Endothelial cell of umbilical vein (primary cell): ENCODE data around the gene LBR. TPM values are rescaled to one million over a fixed set of nuclear protein-coding genes. Genes with fewer than 3 reads are reported as not detected.

Experiments used
- BruUV-seq: library from RNA; stranded (reverse); fragments of 400-500 nt; replicated peaks from 2 replicates; lab custom pipeline; 2021; lab: Mats Ljungman, UMichigan
- CTCF ChIA-PET: fragments of 300-600, 350-600 bp; sonication (Branson Sonifier 250); formaldehyde crosslinking; loops from one replicate; lab custom pipeline; 2021; ENCODE audit warnings: antibody characterized with exemption, inconsistent platforms; lab: Charles Lee
- POLR2A ChIA-PET: fragments of 300-600, 350-600 bp; sonication (Branson Sonifier 250); formaldehyde crosslinking; loops from one replicate; lab custom pipeline; 2021; ENCODE audit warnings: antibody characterized with exemption, inconsistent platforms; lab: Charles Lee
- DNase-seq: peaks from one replicate; pipeline ENCODE4 v3.0.0-alpha.2; 2011; ENCODE audit warnings: low read depth, low spot score
- FAIRE-seq: peaks from 2 replicates; lab custom pipeline; 2011; peaks lifted over from hg19 to GRCh38; lab: Jason Lieb, UNC
- H2AFZ ChIP-seq: 2 replicates; pipeline ENCODE4 v1.6.0; 2012; ENCODE audit warnings: low read depth, low read length, control low read depth, inconsistent platforms
- H3K27ac ChIP-seq: 2 replicates; pipeline ENCODE4 v1.5.1; 2011; ENCODE audit warnings: low read depth, mild to moderate bottlenecking, control low read depth, low read length, moderate library complexity; ENCODE audit not compliant: insufficient read depth
- H3K27me3 ChIP-seq, 2 experiments: 2 replicates each; pipeline versions ENCODE4 v1.6.0 to v1.6.1; 2011; ENCODE audit warnings: low read length in 2 of 2, mixed read lengths in 1 of 2; ENCODE audit not compliant: control insufficient read depth in 2 of 2, insufficient read depth in 2 of 2
- H3K36me3 ChIP-seq, 2 experiments: 2 replicates in 1 of 2; 3 replicates in 1 of 2; pipeline ENCODE4 v1.5.1; 2011; ENCODE audit warnings: low read length in 2 of 2, mild to moderate bottlenecking in 1 of 2, moderate library complexity in 1 of 2; ENCODE audit not compliant: control insufficient read depth in 2 of 2, insufficient read depth in 2 of 2; ENCODE audit errors: extremely low read depth in 1 of 2
- H3K4me1 ChIP-seq: 3 replicates; pipeline ENCODE4 v1.5.1; 2011; ENCODE audit warnings: mild to moderate bottlenecking, low read length; ENCODE audit not compliant: control insufficient read depth, insufficient read depth; ENCODE audit errors: extremely low read depth
- H3K4me2 ChIP-seq: 2 replicates; pipeline ENCODE4 v1.6.1; 2011; ENCODE audit warnings: low read length, control low read depth, mixed read lengths; ENCODE audit not compliant: insufficient read depth
- H3K4me3 ChIP-seq, 3 experiments: fragments of 200-600 bp in 1 of 3; sonication (generic), shearing (Covaris generic) in 1 of 3; replicated peaks in 1 of 3; 2 replicates each; pipeline ENCODE4 v1.5.1; 2011 to 2016; ENCODE audit warnings: control low read depth in 3 of 3, low read length in 3 of 3, mild to moderate bottlenecking in 2 of 3, inconsistent platforms in 1 of 3, low read depth in 1 of 3, moderate library complexity in 1 of 3; ENCODE audit not compliant: insufficient read depth in 1 of 3
- H3K79me2 ChIP-seq: 2 replicates; pipeline ENCODE4 v1.6.0; 2012; ENCODE audit warnings: low read length, inconsistent platforms; ENCODE audit not compliant: control insufficient read depth, insufficient read depth
- H3K9ac ChIP-seq: replicated peaks from 2 replicates; pipeline ENCODE3; 2011; ENCODE audit warnings: low read length, control low read depth; ENCODE audit not compliant: insufficient read depth; ENCODE audit errors: extremely low read depth
- H3K9me1 ChIP-seq: replicated peaks from 3 replicates; pipeline ENCODE4 v1.6.0; 2011; ENCODE audit warnings: mild to moderate bottlenecking, low read length; ENCODE audit not compliant: control insufficient read depth, insufficient read depth; ENCODE audit errors: extremely low read depth
- H3K9me3 ChIP-seq: replicated peaks from 2 replicates; pipeline ENCODE4 v1.5.1; 2012; ENCODE audit warnings: low read length, inconsistent platforms; ENCODE audit not compliant: control insufficient read depth, insufficient read depth
- H4K20me1 ChIP-seq: replicated peaks from 2 replicates; pipeline ENCODE3; 2011; ENCODE audit warnings: mild to moderate bottlenecking, low read length; ENCODE audit not compliant: control insufficient read depth, insufficient read depth; ENCODE audit errors: extremely low read depth
- EZH2 ChIP-seq: IDR thresholded peaks from 2 replicates; pipeline ENCODE4 v1.6.1; 2012; ENCODE audit warnings: borderline replicate concordance, low read depth, mild to moderate bottlenecking, moderate library complexity, low read length, inconsistent platforms; ENCODE audit not compliant: severe bottlenecking
- FOS ChIP-seq: IDR thresholded peaks from 2 replicates; pipeline ENCODE4 v1.6.1; 2011; ENCODE audit warnings: mild to moderate bottlenecking, low read length, moderate library complexity, borderline replicate concordance; ENCODE audit not compliant: insufficient read depth
- GATA2 ChIP-seq: IDR thresholded peaks from 2 replicates; pipeline ENCODE4 v1.7.0; 2011; ENCODE audit warnings: low read depth, mild to moderate bottlenecking, moderate library complexity, mixed read lengths, low read length; ENCODE audit not compliant: insufficient read length, insufficient read depth
- MAX ChIP-seq: IDR thresholded peaks from 2 replicates; pipeline ENCODE4 v1.6.1; 2011; ENCODE audit not compliant: insufficient read depth, insufficient read length
- MYC ChIP-seq: IDR thresholded peaks from one replicate; pipeline ENCODE4 v1.6.1; 2011; ENCODE audit warnings: mild to moderate bottlenecking, low read depth, low read length
- POLR2A ChIP-seq: IDR thresholded peaks from 2 replicates; pipeline ENCODE4 v1.6.1; 2012; ENCODE audit warnings: low read depth, mild to moderate bottlenecking, control low read depth, low read length
- dilution Hi-C: fragments of 300-500 bp; cut with MboI; formaldehyde crosslinking; loops from one replicate; pipeline ENCODE4 v1.15.0; 2019; ENCODE audit warnings: low sequenced_read_pairs; ENCODE audit not compliant: extremely low pct_ligation_motif_present
- intact Hi-C: fragments of 100-400 bp; cut with micrococcal nuclease; formaldehyde crosslinking; loops from one replicate; pipeline ENCODE4 v1.10.0; 2022
- polyA plus RNA-seq, 4 experiments: library from polyadenylated mRNA; depleted of rRNA in 3 of 4; stranded (reverse) in 3 of 4; unstranded in 1 of 4; fragments of >200 nt; gene quantifications; 2 replicates each; pipeline versions ENCODE4 v1.2.1 to v1.2.3, GENCODE V29; 2011 to 2012; ENCODE audit warnings: missing spikeins in 1 of 4
- total RNA-seq: library from RNA; stranded (reverse); gene quantifications from 2 replicates; pipeline ENCODE4 v1.2.3, GENCODE V29; 2021
- TF ChIP-seq, protein P1 (sequence below), 2 donors: IDR thresholded peaks; 1 replicate in 1 of 2; 2 replicates in 1 of 2; pipeline ENCODE4 v1.5.1; 2011; ENCODE audit warnings: low read length in 2 of 2, mild to moderate bottlenecking in 2 of 2, moderate library complexity in 2 of 2, control low read depth in 1 of 2, inconsistent platforms in 1 of 2, low read depth in 1 of 2; ENCODE audit not compliant: insufficient read depth in 1 of 2; ENCODE audit errors: extremely low read depth in 1 of 2

LBR gene
- total and polyA plus RNA-seq, 2 donors (not counting 3 experiments of a cell fraction or from before 2014, with no cell fraction given), result 53.9 to 119 TPM

GRCh38 chr1:225364439-225364838 is 63.4 kb downstream of the LBR start:
- dilution Hi-C loops, result no loop called here
- CTCF ChIA-PET, result no interaction called here
- no TSS peak for BruUV-seq
- intact Hi-C loops, result no loop called here
- Histone ChIP-seq H3K79me2 (no peaks in the 10 kb centered on the region), H3K27me3 (peaks cover 2% of the 10 kb centered on the region in 2 experiments), H3K4me3 (no peak overlapping the region), H4K20me1 (no peaks in the 10 kb centered on the region), H3K27ac (no peak overlapping the region), H3K36me3 (no peaks in the 10 kb centered on the region), H3K9me1 (no peaks in the 10 kb centered on the region), H3K4me2 (no peak overlapping the region), H3K4me1 (no peaks in the 10 kb centered on the region), H3K9me3 (no peaks in the 10 kb centered on the region), H2AFZ (no peak overlapping the region), H3K9ac (no peak overlapping the region)
- POLR2A ChIA-PET, result no interaction called here
- DNase-seq, result no peak
- TF ChIP-seq, protein P1, sequence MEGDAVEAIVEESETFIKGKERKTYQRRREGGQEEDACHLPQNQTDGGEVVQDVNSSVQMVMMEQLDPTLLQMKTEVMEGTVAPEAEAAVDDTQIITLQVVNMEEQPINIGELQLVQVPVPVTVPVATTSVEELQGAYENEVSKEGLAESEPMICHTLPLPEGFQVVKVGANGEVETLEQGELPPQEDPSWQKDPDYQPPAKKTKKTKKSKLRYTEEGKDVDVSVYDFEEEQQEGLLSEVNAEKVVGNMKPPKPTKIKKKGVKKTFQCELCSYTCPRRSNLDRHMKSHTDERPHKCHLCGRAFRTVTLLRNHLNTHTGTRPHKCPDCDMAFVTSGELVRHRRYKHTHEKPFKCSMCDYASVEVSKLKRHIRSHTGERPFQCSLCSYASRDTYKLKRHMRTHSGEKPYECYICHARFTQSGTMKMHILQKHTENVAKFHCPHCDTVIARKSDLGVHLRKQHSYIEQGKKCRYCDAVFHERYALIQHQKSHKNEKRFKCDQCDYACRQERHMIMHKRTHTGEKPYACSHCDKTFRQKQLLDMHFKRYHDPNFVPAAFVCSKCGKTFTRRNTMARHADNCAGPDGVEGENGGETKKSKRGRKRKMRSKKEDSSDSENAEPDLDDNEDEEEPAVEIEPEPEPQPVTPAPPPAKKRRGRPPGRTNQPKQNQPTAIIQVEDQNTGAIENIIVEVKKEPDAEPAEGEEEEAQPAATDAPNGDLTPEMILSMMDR (IDR thresholded peaks at IDR 0.05; ENCODE audit: extremely low read depth in 1 of 2, insufficient read depth in 1 of 2, low read depth in 1 of 2, low read length in 2 of 2), result no peak
- TF ChIP-seq MYC (no peak), GATA2 (no peak), POLR2A (no peak), FOS (no peak), MAX (no peak), EZH2 (no peak)
- FAIRE-seq, result no peak
